GM19324 (cell line): ENCODE data around the gene ZSWIM5.
A peak's percentile ranks its signal among the peaks of the same experiment; 100 is the strongest.
"Not testable (repeated sequence)": the region's sequence is repeated elsewhere in the genome, so short reads cannot be mapped to it uniquely, and the experiment has no call there.

ENCODE experiments used
- ATAC-seq: cut with Tn5 transposase; IDR thresholded peaks from one replicate; pipeline ENCODE4 v1.9.1; 2021; ENCODE audit warnings: mild to moderate bottlenecking, moderate library complexity; ENCODE audit not compliant: unreplicated experiment, low FRiP score

The ZSWIM5 gene

DNA sequence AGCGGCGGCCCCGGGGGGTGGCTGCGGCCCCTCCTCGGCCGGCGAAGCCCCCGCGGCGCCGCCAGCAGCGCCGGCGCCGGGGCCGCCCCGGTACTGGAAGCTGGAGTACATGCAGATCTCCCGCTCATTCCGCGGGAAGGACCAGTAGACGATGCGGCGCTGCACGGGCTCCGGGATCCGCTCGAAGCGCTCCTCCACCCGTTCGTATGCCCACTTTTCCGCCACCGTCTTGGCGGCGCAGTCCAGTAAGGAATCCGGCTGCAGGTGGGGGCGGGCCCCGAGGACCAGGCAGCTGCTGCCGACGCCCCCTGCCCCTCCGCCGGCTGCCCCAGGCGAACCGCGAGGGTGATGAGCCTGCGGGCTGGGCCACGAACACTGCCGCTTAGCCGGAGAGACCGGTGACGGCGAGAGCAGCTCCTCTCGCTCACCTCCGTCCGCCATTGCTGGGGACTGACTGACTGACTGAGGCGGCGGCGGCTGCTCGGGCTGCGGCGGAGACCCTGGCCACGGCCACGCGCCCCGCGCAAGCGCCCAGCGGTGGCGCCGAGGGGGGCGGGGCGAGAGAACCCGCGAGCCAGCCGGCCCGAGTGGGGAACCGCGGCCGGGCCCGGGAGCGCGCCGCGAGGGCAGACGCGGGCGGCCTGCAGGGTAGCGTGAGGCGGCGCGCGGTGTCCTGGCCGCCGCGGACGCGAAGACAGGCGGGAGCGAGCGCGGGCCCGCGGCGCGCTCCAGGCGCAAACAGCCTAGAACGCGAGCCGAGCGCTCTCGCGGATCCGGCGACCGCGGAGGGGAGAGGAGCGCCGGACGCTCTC, at the start of gene ZSWIM5:
Gene ZSWIM5 (minus strand): TSS at position 696 of the 812 bp plus-strand sequence. CDS start 255 bp downstream, at position 441.
- peak; percentile 68 for ATAC-seq

DNA sequence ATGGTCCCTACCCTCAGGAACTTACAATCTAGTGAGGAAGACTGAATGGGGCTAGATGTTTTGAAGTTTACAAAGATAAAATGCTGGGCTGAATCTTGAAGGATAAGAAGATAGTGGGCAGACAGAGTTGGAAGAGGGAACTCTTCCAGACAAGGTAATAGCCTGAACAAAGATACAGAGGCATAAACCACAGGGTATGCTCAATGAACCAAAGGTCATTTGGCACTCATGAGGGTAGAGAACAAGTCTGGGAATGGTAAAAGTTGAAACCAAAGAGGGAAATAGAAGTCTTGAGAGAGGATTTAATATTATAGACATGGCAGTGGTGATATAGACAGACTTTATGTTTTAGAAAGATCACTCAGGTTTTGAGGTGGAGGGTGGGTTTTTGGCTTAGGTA, 48.1 kb upstream of the ZSWIM5 start:
- no peak for ATAC-seq

DNA sequence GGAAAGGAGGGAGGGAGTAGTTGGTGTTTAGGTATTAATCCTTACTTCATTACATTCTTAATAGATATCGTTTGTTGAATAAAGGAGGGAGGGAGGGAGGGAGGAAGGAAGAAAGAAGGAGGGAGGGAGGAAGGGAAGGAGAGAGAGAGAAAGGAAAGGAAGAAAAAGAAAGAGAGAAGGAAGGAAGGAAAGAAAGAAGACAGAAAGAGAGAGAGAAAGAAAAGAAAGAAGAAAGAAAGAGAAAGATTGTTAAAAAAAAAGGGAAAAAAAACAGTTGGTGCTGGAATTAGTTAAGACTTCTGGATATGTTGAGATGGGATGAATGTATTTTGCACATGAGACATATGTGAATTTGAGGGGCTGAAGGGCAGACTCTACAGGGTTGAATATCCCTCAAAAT, 44.1 kb upstream of the ZSWIM5 start:
- no peak for ATAC-seq

DNA sequence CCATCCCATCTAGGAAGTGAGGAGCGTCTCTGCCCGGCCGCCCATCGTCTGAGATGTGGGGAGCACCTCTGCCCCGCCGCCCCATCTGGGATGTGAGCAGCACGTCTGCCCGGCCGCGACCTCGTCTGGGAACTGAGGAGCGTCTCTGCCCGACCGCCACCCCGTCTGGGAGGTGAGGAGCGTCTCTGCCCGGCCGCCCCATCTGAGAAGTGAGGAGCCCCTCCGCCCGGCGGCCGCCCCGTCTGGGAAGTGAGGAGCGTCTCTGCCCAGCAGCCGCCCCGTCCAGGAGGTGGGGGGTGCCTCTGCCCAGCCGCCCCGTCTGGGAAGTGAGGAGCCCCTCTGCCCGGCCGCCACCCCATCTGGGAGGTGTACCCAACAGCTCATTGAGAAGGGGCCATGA, 41.6 kb upstream of the ZSWIM5 start:
- ATAC-seq: not testable (repeated sequence)

DNA sequence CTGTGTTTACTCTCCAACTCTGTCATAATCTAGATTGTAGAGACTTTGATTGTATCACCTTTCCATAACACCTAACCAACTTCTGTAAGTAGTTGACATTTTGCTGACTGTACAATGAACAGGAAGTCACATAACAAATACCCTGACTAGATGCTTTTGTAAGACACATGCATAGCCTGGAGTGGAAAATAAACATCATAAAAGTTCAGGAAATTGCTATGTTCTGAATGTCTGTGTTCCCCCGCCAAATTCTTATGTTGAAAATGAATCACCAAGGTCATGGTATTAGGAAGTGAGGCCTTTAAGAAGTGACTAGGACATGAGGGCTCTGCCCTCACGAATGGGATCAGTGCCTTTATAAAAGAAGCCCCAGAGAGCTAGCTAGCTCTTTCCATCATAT, 40.4 kb upstream of the ZSWIM5 start:
- no peak for ATAC-seq

DNA sequence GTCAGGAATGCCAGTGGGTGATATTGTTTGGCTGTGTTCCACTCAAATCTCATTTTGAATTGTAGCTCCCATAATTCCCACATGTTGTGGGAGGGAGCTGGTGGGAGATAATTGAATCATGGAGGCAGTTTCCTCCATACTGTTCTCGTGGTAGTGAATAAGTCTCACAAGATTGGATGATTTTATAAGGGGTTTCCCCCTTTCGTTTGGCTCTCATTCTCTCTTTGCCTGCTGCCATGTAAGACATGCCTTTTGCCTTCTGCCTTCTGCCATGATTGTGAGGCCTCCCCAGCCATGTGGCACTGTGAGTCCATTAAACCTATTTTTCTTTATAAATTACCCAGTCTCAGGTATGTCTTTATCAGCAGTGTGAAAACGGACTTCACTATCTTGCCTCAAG, 40.0 kb upstream of the ZSWIM5 start:
- ATAC-seq: not testable (repeated sequence)

DNA sequence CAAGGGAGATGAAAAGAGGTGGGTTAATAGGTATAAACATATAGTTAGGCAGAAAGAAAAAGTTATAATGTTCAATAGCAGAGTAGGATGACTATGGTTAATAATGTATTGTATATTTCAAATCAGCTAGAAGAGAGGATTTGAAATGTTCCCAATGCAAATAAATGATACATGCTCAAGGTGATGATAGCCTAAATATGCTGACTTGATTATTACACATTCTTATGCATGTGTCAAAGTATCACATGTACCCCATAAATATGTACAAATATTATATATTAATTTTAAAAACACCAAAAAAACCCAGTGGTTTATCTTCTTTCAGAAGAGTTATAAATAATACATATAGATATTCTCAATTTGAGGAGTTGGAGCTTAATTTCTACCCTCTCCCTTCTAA, 38.3 kb upstream of the ZSWIM5 start:
- no peak for ATAC-seq

DNA sequence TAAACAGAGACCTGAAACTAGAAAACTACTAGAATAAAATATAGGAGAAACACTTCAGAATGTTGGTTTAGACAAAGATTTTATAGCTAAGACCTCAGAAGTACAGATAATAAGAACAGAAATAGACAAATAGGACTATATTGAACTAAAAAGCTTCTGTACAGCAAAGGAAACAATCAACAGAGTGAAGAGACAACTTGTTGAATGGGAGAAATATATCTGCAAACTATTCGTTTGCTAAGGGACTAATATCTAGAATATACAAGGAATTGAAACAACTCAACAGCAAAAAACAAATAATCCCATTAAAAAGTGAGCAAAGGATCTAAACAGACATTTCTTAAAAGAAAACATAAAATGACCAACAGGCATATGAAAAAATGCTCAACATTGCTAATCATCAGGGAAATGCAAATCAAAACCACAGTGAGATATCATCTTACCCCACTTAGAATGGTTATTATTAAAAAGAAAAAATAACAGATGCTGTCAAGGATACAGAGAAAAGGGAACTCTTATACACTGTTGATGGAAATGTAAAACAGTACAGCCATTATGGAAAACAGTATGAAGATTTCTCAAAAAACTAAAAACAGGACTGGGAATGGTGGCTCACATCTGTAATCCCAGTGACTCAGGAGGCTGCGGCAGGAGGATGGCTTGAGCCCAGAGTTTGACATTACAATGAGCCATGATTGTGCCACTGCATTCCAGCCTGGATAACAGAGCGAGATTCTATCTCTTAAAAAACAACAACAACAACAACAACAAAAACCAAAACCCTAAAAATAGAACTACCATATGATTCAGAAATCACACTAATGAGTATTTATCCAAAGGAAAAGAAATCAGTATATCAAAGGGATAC, 37.3 kb upstream of the ZSWIM5 start:
- no peak for ATAC-seq

DNA sequence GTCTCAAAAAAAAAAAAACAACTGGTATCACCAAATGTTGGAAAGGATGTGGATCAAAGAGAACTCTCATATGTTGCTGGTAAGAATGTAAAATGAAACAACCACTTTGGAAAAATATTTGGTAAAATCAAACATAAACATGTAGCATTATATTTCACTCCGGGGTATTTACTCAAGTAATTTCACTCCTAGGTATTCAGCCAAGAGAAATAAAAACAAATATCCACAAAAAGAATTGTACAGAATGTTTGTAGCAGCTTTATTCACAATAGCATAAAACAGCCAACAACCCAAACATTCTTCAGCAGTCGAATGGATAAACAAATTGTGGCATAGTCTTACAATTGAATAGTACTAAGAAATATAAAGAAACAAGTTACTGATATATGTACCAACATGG, 32.4 kb upstream of the ZSWIM5 start:
- ATAC-seq: no peak

DNA sequence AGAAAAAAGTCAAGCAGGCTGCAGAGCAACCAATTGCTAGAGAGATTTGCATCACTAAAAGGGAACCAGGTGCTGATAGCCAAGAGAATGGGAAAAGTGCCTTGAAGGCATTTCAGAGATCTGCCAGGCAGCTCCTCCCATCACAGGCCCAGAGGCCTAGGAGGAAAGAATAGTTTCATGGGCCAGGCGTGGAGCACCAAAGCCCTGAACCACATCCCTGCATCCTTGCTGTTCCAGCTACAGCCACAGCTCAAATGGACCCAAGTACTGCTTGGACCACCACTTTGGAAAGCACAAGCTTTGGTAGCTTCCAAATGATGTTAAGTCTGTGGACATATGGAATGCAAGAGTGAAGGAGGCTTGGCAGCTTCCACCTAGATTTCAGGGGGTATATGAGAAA, 29.7 kb upstream of the ZSWIM5 start:
- no peak for ATAC-seq

DNA sequence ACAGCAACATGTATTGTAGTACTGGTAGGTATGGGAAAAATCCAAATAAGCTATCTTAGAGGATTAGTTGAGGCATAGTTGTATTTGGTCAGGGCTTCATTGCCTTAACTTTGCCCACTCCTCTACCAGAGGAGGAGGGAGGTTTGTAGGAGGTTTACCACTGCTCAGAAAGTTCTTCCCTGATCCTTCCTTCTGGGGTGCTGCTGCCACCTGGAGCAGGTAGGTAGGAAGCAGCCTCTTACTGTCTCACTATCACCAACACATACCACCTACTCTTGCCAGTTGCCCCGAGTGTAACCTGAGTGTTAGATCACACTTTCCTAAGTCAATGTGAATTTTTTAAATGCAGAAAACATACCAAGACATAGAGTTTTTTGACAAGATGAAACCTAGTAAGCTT, 24.1 kb upstream of the ZSWIM5 start:
- ATAC-seq: no peak

DNA sequence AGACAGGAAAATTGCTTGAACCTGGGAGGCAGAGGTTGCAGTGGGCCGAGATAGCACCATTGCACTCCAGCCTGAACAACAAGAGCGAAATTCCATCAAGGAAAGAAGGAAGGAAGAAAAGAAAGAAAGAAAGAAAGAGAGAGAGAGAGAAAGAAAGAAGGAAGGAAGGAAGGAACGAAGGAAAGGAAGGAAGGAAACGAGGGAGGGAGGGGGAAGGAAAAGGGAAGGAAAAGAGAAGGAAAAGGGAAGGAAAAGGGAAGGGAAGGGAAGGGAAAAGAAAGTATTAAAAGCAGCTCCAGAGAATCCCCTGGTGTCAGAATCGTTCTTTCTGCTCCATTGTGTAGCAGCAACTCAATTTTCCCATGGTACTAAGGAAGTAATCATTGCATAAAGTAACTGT, 19.2 kb upstream of the ZSWIM5 start:
- no peak for ATAC-seq

DNA sequence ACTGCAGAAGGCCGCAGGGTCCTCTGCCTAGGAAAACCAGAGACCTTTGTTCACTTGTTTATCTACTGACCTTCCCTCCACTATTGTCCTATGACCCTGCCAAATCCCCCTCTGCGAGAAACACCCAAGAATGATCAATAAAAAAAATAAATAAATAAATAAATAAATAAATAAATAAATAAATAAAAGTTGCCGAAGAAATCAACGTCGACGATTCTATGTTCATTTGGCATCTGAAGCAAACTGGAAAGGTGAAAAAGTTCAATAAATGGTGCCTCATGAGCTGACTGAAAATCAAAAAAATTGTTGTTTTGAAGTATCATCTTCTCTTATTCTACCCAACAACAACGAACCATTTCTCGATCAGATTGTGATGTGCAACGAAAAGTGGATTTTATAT, 17.3 kb upstream of the ZSWIM5 start:
- not testable (repeated sequence) for ATAC-seq

DNA sequence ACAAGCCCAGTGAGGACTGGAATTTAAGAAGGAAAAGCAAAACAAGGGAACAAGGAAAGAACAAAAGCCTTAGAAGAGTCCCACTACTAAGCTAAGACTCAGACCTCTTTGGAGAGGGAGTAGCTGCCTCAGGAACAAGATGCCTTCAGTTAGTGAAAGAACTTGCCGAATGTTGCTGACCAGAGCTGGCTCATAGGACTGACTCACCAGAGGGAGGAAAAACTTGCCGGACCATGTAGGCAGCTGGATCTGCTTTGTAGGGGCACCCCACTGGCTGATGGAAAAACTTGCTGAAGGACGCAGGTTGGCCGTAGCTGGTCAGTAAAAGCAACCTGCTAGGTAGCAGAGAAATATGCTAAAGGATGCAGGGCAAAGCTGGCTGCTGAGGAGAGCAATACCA, 15.3 kb upstream of the ZSWIM5 start:
- no peak for ATAC-seq

DNA sequence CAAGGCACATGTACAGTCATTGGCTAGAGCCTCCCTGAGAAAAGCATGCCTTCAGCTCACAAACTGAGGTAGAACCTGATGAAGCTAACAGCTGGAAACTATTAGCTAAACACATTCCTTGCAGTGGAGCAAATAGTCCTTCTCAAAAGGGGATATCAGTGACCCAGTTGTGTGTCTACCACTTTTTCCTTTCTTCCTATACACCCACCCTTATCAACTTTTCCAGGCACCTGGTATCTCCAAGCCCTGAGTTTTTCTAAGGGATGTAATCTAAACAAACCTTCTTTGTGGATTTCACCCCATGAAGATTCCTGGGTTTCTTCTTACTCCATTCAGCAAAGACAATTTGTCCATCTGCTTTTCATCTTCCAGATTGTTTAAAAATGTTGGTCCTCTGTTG, 10.5 kb upstream of the ZSWIM5 start:
- ATAC-seq: no peak

DNA sequence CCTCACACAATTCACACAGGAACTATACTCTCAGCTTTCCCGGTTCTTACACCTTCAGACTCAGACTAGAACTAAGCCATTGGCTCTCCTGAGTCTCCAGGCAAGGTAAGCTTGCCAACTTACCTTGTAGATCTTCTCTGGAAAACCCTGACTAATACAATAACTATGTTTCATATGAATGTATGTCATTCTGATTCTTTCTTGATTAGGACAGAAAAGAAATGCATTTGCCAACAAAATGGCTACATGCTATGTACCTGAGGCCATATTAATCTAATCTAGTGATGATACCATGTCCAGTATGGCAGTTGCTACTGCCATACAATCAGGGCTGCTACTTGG, 9.8 kb upstream of the ZSWIM5 start:
- ATAC-seq: no peak

DNA sequence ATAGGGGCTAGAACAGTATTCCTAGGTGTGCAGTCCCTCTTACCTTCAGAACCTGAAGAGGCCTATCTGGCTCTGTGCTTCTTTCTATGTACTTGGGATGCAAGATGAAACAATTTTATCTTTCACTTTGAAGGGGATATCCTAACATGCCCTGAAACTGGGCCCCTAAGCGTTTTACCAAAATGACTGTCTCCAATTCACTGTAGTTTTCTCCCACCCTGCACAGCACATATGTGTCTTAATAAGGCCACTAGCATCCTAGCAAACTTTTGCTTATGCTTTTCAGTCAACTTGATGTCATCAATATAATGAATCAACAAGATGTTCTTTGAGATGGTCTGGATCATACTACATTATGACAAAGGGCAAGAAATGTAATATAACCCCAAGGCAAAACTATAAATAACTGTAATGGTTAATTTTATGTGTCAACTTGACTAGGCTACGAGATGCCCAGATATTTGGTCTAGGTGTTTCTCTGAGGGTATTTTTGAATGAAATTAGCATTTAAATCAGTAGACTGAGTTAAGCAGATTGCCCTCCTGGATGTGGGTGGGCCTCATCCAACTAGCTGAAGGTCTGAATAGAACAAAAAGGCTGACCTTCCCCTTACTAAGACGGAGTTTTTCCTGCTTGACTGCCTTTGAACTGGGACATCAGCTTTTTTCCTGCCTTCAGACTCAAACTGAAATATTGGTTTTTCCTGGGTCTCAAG, 9.2 kb upstream of the ZSWIM5 start:
- ATAC-seq: no peak

DNA sequence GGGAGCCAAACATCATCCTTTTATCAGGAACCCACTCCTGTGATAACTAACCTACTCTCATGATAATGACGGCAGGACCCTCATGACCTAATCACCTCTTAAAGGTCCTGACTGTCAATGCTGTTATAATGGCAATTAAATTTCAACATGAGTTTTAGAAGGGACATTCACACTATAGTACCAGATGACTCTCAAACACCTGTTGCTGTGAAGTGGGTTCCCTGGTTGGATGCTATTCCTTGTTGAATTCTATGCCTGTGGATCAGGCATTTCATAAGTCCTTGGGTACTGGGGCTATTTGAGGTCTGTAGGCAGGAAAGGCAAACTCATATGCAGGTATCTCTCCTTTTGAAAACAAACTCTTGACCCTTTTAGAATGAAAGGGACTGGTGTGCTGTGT, 7.5 kb upstream of the ZSWIM5 start:
- ATAC-seq: no peak

DNA sequence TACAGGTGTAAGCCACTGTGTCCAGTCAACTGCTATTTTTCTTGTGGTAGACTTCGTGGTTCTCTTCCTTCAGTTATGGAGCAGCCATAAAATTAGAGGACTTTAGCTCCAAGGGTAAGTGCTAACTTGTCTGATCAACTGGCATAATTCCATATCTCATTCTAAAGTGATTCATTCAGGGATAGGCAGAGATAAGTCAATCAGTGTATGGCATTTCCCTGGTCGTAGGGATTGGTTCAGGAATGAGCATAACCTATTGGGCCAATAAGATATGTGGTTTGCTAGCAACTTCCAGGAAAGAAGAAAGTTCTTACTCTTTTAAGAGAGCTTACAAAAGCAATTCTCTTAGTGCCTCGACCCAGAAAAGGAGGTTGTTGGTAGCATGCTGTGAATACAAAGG, 4.7 kb upstream of the ZSWIM5 start:
- ATAC-seq: no peak

DNA sequence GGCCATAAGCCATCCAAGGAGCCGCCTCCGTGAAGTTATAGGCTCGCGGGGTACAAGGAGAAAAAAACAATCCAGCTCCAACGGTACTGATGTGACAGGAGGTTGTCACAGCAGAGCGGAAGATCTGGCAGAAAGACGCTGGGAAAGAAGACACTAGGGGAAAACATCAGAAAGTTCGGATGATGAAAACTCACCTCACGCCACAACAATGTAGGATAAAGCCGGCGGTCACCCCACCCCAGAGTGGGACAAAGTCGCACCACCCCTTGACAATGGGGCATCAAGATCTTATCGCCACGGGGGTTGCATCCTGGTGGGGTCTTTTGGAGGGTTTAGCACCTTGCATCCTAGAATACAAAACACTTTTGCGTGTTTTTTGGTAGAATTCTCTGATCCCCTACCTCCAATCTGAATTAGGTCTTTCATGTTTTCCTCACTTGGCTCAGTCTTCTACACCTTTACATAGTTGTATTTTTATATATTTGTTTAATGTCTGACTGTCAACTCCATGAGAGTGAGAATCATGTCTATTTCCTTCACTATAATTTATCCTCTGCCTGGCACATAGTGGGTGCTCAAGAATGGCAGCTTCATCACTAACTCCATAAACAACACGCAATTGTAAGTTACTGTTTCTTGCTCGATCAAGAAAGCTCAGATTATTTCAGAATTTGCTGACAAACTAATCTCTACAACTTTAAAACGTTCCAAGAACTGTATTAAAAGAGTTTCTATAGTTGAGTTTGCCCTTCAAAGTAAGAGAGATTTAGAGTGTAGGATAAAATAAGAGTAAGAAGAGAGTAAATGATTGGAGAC, 611 bp upstream of the ZSWIM5 start:
- ATAC-seq: no peak
